T-helper 22 cell (primary cell): ENCODE data around the gene SETBP1.

Source experiments
- DNase-seq: peaks from one replicate; pipeline ENCODE4 v3.0.0-alpha.2; 2020; ENCODE audit warnings: low read depth

The SETBP1 gene

GRCh38 chr18:45111502-45111848 is 430.8 kb downstream of the SETBP1 start:
- DNase-seq = no peak

- DNase-seq = no peak
Observed at GRCh38 chr18:45112682-45113081, 432.0 kb downstream of the SETBP1 start.

- DNase-seq = no peak
Observed at GRCh38 chr18:45116116-45116515, 435.4 kb downstream of the SETBP1 start.
